SK-N-SH (cell line): ENCODE data around the gene MAGEB10. TPM values are rescaled to one million over a fixed set of nuclear protein-coding genes. Genes with fewer than 3 reads are reported as not detected.

ENCODE experiments used
- CTCF ChIA-PET: fragments of 300-600, 350-600 bp; formaldehyde crosslinking; extraction: SDS; loops from one replicate; lab custom pipeline; 2021; lab: Yijun Ruan, JAX
- POLR2A ChIA-PET: fragments of 350-600 bp; sonication (Branson Sonifier 250); formaldehyde crosslinking; extraction: SDS; loops from one replicate; lab custom pipeline; 2020; ENCODE audit warnings: antibody characterized with exemption, inconsistent platforms; lab: Yijun Ruan, JAX
- DNase-seq: peaks from one replicate; pipeline ENCODE4 v3.0.0; 2012
- H2AFZ ChIP-seq: fragments of 200-600 bp; sonication (generic); 2 replicates; pipeline ENCODE4 v1.8.1; 2016; ENCODE audit warnings: antibody characterized with exemption, mild to moderate bottlenecking, low read depth
- H3F3A ChIP-seq: fragments of 200-600 bp; sonication (generic); replicated peaks from 2 replicates; pipeline ENCODE3; 2016; ENCODE audit warnings: antibody characterized with exemption, mild to moderate bottlenecking; ENCODE audit not compliant: insufficient read depth
- H3K27ac ChIP-seq, 2 experiments: fragments of 200-500 bp in 1 of 2; fragments of 200-600 bp in 1 of 2; sonication (Bioruptor generic) in 1 of 2; sonication (generic), shearing (Covaris generic) in 1 of 2; 2 replicates each; pipeline versions ENCODE4 v1.5.1 to v1.6.1; 2014 to 2016; ENCODE audit warnings: low read depth in 2 of 2, inconsistent platforms in 1 of 2, low read length in 1 of 2, mild to moderate bottlenecking in 1 of 2, mixed read lengths in 1 of 2
- H3K27me3 ChIP-seq: fragments of 200-600 bp; sonication (generic), shearing (Covaris generic); 2 replicates; pipeline ENCODE4 v1.6.1; 2016; ENCODE audit warnings: mixed run types; ENCODE audit not compliant: insufficient read depth
- H3K36me3 ChIP-seq, 2 experiments: fragments of 200-500 bp in 1 of 2; fragments of 200-600 bp in 1 of 2; sonication (Bioruptor generic) in 1 of 2; sonication (generic) in 1 of 2; replicated peaks in 1 of 2; 2 replicates each; pipeline versions ENCODE3 to v1.5.1; 2014 to 2016; ENCODE audit warnings: low read length in 1 of 2, mild to moderate bottlenecking in 1 of 2; ENCODE audit not compliant: insufficient read depth in 2 of 2, control insufficient read depth in 1 of 2
- H3K4me1 ChIP-seq, 2 experiments: fragments of 200-500 bp in 1 of 2; fragments of 200-600 bp in 1 of 2; sonication (Bioruptor generic) in 1 of 2; sonication (generic), shearing (Covaris generic) in 1 of 2; 2 replicates each; pipeline versions ENCODE4 v1.5.1 to v1.6.1; 2014 to 2016; ENCODE audit warnings: low read depth in 1 of 2, low read length in 1 of 2, mixed run types in 1 of 2; ENCODE audit not compliant: insufficient read depth in 2 of 2, control insufficient read depth in 1 of 2
- H3K4me2 ChIP-seq: fragments of 200-600 bp; sonication (generic), shearing (Covaris generic); 2 replicates; pipeline ENCODE4 v1.6.1; 2017; ENCODE audit warnings: mixed run types
- H3K4me3 ChIP-seq, 2 experiments: fragments of 200-500 bp in 1 of 2; fragments of 200-600 bp in 1 of 2; sonication (Bioruptor generic) in 1 of 2; sonication (generic), shearing (Covaris generic) in 1 of 2; 2 replicates each; pipeline versions ENCODE4 v1.5.1 to v1.8.1; 2014 to 2016; ENCODE audit warnings: low read depth in 2 of 2, inconsistent platforms in 1 of 2, low read length in 1 of 2, mild to moderate bottlenecking in 1 of 2, mixed read lengths in 1 of 2, moderate library complexity in 1 of 2
- H3K79me2 ChIP-seq: fragments of 200-600 bp; sonication (generic); 2 replicates; pipeline ENCODE4 v1.8.1; 2017; ENCODE audit warnings: mild to moderate bottlenecking; ENCODE audit not compliant: insufficient read depth
- H3K9ac ChIP-seq: fragments of 200-600 bp; sonication (generic); 2 replicates; pipeline ENCODE4 v1.6.1; 2017; ENCODE audit warnings: mixed run types
- H3K9me2 ChIP-seq: fragments of 200-600 bp; sonication (generic); 2 replicates; pipeline ENCODE4 v1.6.1; 2017; ENCODE audit warnings: mixed run types
- H3K9me3 ChIP-seq: fragments of 200-600 bp; sonication (generic); 2 replicates; pipeline ENCODE4 v1.6.1; 2017; ENCODE audit warnings: mixed run types, mild to moderate bottlenecking, moderate library complexity
- H4K20me1 ChIP-seq: fragments of 200-600 bp; sonication (generic); 2 replicates; pipeline ENCODE4 v1.6.1; 2017; ENCODE audit warnings: mild to moderate bottlenecking, mixed run types; ENCODE audit not compliant: insufficient read depth
- ELF1 ChIP-seq: IDR thresholded peaks from 2 replicates; pipeline ENCODE4 v1.4.0; 2012
- EP300 ChIP-seq, 2 experiments: IDR thresholded peaks; 2 replicates each; pipeline versions ENCODE4 v1.4.0 to v1.6.1; 2012; ENCODE audit warnings: borderline replicate concordance in 1 of 2, low read depth in 1 of 2, low read length in 1 of 2
- EZH2phosphoT487 ChIP-seq: fragments of 200-600 bp; sonication (generic); IDR thresholded peaks from 2 replicates; pipeline ENCODE4 v1.6.1; 2017; ENCODE audit warnings: low read depth, mixed run types, mild to moderate bottlenecking, antibody characterized with exemption, moderate library complexity, borderline replicate concordance
- FOSL2 ChIP-seq: IDR thresholded peaks from 2 replicates; pipeline ENCODE4 v1.4.0; 2012; ENCODE audit warnings: low read depth, mild to moderate bottlenecking, moderate library complexity, borderline replicate concordance
- FOXJ3 ChIP-seq: sonication (generic); formaldehyde crosslinking; IDR thresholded peaks from 2 replicates; pipeline ENCODE4 v1.5.1; 2020; ENCODE audit warnings: mild to moderate bottlenecking, missing genetic modification reagents
- GATA2 ChIP-seq: sonication (generic); formaldehyde crosslinking; IDR thresholded peaks from 2 replicates; pipeline ENCODE4 v1.5.0; 2020; ENCODE audit warnings: mild to moderate bottlenecking, missing genetic modification reagents
- MAX ChIP-seq: IDR thresholded peaks from 2 replicates; pipeline ENCODE4 v1.4.0; 2012; ENCODE audit warnings: low read depth
- MEF2A ChIP-seq: IDR thresholded peaks from 2 replicates; pipeline ENCODE4 v1.4.0; 2012; ENCODE audit warnings: low read depth, borderline replicate concordance
- MXI1 ChIP-seq: IDR thresholded peaks from 2 replicates; pipeline ENCODE4 v1.6.1; 2012; ENCODE audit warnings: mild to moderate bottlenecking, low read depth, low read length, improper control_type of control experiment
- NFIC ChIP-seq: IDR thresholded peaks from 2 replicates; pipeline ENCODE4 v1.4.0; 2012; ENCODE audit warnings: borderline replicate concordance
- NRF1 ChIP-seq: IDR thresholded peaks from 2 replicates; pipeline ENCODE4 v1.6.1; 2012; ENCODE audit warnings: low read depth, mild to moderate bottlenecking, low read length
- POLR2AphosphoS5 ChIP-seq: IDR thresholded peaks from 2 replicates; pipeline ENCODE4 v1.6.1; 2012; ENCODE audit warnings: low read depth, low read length
- RCOR1 ChIP-seq: fragments of 150-350 bp; IDR thresholded peaks from 2 replicates; pipeline ENCODE4 v1.6.1; 2017; ENCODE audit warnings: antibody characterized with exemption, low read length
- RFX5 ChIP-seq: IDR thresholded peaks from 2 replicates; pipeline ENCODE4 v1.6.1; 2012; ENCODE audit warnings: mild to moderate bottlenecking, improper control_type of control experiment, low read length
- SMC3 ChIP-seq: IDR thresholded peaks from 2 replicates; pipeline ENCODE4 v1.6.1; 2012; ENCODE audit warnings: low read depth, low read length, improper control_type of control experiment
- TCF12 ChIP-seq: IDR thresholded peaks from 2 replicates; pipeline ENCODE4 v1.4.0; 2012
- TEAD4 ChIP-seq: IDR thresholded peaks from 2 replicates; pipeline ENCODE4 v1.4.0; 2012; ENCODE audit warnings: mild to moderate bottlenecking, borderline replicate concordance; ENCODE audit not compliant: insufficient read depth
- YY1 ChIP-seq: IDR thresholded peaks from 2 replicates; pipeline ENCODE4 v1.4.0; 2012; ENCODE audit warnings: low read depth, mild to moderate bottlenecking
- WGBS: methylation state at CpG from one replicate; pipeline ENCODE4 v1.1.6; 2017; ENCODE audit warnings: low lambda C conversion rate; 5-methylcytosine and 5-hydroxymethylcytosine counted together
- polyA plus RNA-seq, 3 experiments: library from polyadenylated mRNA; depleted of rRNA; stranded (reverse); fragments of >200 nt; gene quantifications; 2 replicates each; pipeline ENCODE4 v1.2.3, GENCODE V29; 2012
- TF ChIP-seq, protein P1 (sequence below): IDR thresholded peaks from 2 replicates; pipeline ENCODE4; 2012
- TF ChIP-seq, protein P2 (sequence below): IDR thresholded peaks from 2 replicates; pipeline ENCODE4 v1.4.0; 2012; ENCODE audit warnings: low read depth, borderline replicate concordance

Gene MAGEB10
- polyA plus RNA-seq, 1 of the 3 experiments (the other 2 are of a cell fraction), result not detected

GRCh38 chrX:27838185-27838584 lies 30.4 kb downstream of the MAGEB10 start:
- H3K9ac ChIP-seq, result no peak overlapping the region
- H3K4me3 ChIP-seq, result no peak overlapping the region
- H3K9me2 ChIP-seq, result no peaks in the 10 kb centered on the region
- no peaks in the 10 kb centered on the region for H4K20me1 ChIP-seq
- ChIA-PET CTCF (no interaction called here), POLR2A (no interaction called here)
- H3K27ac ChIP-seq, result no peak overlapping the region
- H3K79me2 ChIP-seq, result no peaks in the 10 kb centered on the region
- H3K4me1 ChIP-seq, result no peaks in the 10 kb centered on the region
- TF ChIP-seq FOSL2 (no peak), MAX (no peak), YY1 (no peak), GATA2 (CRISPR knock-in tag) (no peak), EZH2phosphoT487 (no peak), EP300 (IDR thresholded peaks at IDR 0.05; ENCODE audit: borderline replicate concordance in 1 of 2, low read depth in 1 of 2, low read length in 1 of 2) (no peak), NFIC (no peak), MXI1 (no peak), MEF2A (no peak), SMC3 (no peak)
- TF ChIP-seq, protein P1, sequence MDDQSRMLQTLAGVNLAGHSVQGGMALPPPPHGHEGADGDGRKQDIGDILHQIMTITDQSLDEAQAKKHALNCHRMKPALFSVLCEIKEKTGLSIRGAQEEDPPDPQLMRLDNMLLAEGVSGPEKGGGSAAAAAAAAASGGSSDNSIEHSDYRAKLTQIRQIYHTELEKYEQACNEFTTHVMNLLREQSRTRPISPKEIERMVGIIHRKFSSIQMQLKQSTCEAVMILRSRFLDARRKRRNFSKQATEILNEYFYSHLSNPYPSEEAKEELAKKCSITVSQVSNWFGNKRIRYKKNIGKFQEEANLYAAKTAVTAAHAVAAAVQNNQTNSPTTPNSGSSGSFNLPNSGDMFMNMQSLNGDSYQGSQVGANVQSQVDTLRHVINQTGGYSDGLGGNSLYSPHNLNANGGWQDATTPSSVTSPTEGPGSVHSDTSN, result no peak
- TF ChIP-seq, protein P2, sequence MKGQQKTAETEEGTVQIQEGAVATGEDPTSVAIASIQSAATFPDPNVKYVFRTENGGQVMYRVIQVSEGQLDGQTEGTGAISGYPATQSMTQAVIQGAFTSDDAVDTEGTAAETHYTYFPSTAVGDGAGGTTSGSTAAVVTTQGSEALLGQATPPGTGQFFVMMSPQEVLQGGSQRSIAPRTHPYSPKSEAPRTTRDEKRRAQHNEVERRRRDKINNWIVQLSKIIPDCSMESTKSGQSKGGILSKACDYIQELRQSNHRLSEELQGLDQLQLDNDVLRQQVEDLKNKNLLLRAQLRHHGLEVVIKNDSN, result no peak
- H3F3A ChIP-seq, result no peaks in the 10 kb centered on the region
- no peak overlapping the region for H2AFZ ChIP-seq
- DNase-seq, result no peak
- H3K9me3 ChIP-seq, result no peaks in the 10 kb centered on the region
- no peaks in the 10 kb centered on the region; the same call in 1 of the 2 replicates for H3K27me3 ChIP-seq
- 9% methylated on average over 3 of the region's 3 CpGs for WGBS
- H3K4me2 ChIP-seq, result no peak overlapping the region
- no peaks in the 10 kb centered on the region for H3K36me3 ChIP-seq

- Histone ChIP-seq H2AFZ (no peak overlapping the region), H3F3A (no peaks in the 10 kb centered on the region), H3K27me3 (peaks cover 4% of the 10 kb centered on the region; the same call in 1 of the 2 replicates), H3K9me2 (no peaks in the 10 kb centered on the region), H3K36me3 (no peaks in the 10 kb centered on the region), H3K9ac (no peak overlapping the region), H3K4me2 (no peak overlapping the region), H3K79me2 (no peaks in the 10 kb centered on the region), H3K27ac (no peak overlapping the region), H3K4me3 (no peak overlapping the region), H3K9me3 (no peaks in the 10 kb centered on the region), H3K4me1 (no peaks in the 10 kb centered on the region), H4K20me1 (no peaks in the 10 kb centered on the region)
- CTCF ChIA-PET, result no interaction called here
- POLR2A ChIA-PET, result no interaction called here
- DNase-seq, result no peak
- TF ChIP-seq RCOR1 (no peak), TCF12 (no peak), RFX5 (no peak), POLR2AphosphoS5 (no peak), TEAD4 (no peak), ELF1 (no peak), NRF1 (no peak), FOXJ3 (no peak)
- 38% methylated on average over 1 of the region's 3 CpGs for WGBS
Observed at GRCh38 chrX:27840881-27841280, 33.1 kb downstream of the MAGEB10 start.
